Keratinocyte (primary cell): Measurements from ENCODE around the gene RGL3. TPM values are rescaled to one million over a fixed set of nuclear protein-coding genes. Genes with fewer than 3 reads are reported as not detected.
"Not testable (repeated sequence)": the region's sequence is repeated elsewhere in the genome, so short reads cannot be mapped to it uniquely, and the experiment has no call there.

ENCODE experiments used
- DNase-seq: peaks from one replicate; pipeline ENCODE4 v3.0.0-alpha.2; 2011; ENCODE audit warnings: low read depth, missing footprints, low spot score
- FAIRE-seq: peaks from 2 replicates; lab custom pipeline; 2011; peaks lifted over from hg19 to GRCh38; lab: Jason Lieb, UNC
- H2AFZ ChIP-seq: 2 replicates; pipeline ENCODE4 v1.6.0; 2012; ENCODE audit warnings: low read length, control low read depth, inconsistent platforms; ENCODE audit not compliant: control insufficient read depth
- H3K27ac ChIP-seq: 2 replicates; pipeline ENCODE4 v1.5.1; 2011; ENCODE audit warnings: low read length; ENCODE audit not compliant: control insufficient read depth, insufficient read depth
- H3K27me3 ChIP-seq: 3 replicates; pipeline ENCODE4 v1.6.0; 2011; ENCODE audit warnings: low read length; ENCODE audit not compliant: control insufficient read depth, insufficient read depth; ENCODE audit errors: extremely low read depth
- H3K36me3 ChIP-seq, 2 experiments: 2 replicates in 1 of 2; 3 replicates in 1 of 2; pipeline ENCODE4 v1.5.1; 2011; ENCODE audit warnings: low read length in 2 of 2, mild to moderate bottlenecking in 1 of 2; ENCODE audit not compliant: control insufficient read depth in 2 of 2, insufficient read depth in 2 of 2; ENCODE audit errors: extremely low read depth in 1 of 2
- H3K4me1 ChIP-seq: 3 replicates; pipeline ENCODE4 v1.5.1; 2011; ENCODE audit warnings: low read length; ENCODE audit not compliant: control insufficient read depth, insufficient read depth; ENCODE audit errors: extremely low read depth
- H3K4me2 ChIP-seq: 3 replicates; pipeline ENCODE4 v1.6.0; 2011; ENCODE audit warnings: low read depth, low read length; ENCODE audit not compliant: control insufficient read depth, insufficient read depth; ENCODE audit errors: extremely low read depth
- H3K4me3 ChIP-seq, 3 experiments: fragments of 200-600 bp in 1 of 3; sonication (generic) in 1 of 3; 2 replicates in 2 of 3; 3 replicates in 1 of 3; pipeline ENCODE4 v1.5.1; 2011 to 2016; ENCODE audit warnings: low read length in 3 of 3, mild to moderate bottlenecking in 3 of 3, control low read depth in 2 of 3, inconsistent platforms in 1 of 3, low read depth in 1 of 3, mixed read lengths in 1 of 3, mixed run types in 1 of 3, moderate library complexity in 1 of 3; ENCODE audit not compliant: control insufficient read depth in 2 of 3, insufficient read depth in 2 of 3; ENCODE audit errors: extremely low read depth in 1 of 3
- H3K79me2 ChIP-seq: 2 replicates; pipeline ENCODE4 v1.6.0; 2012; ENCODE audit warnings: low read length; ENCODE audit not compliant: control insufficient read depth, insufficient read depth
- H3K9ac ChIP-seq: 3 replicates; pipeline ENCODE4 v1.6.0; 2011; ENCODE audit warnings: low read length; ENCODE audit not compliant: control insufficient read depth, insufficient read depth; ENCODE audit errors: extremely low read depth
- H3K9me1 ChIP-seq: 3 replicates; pipeline ENCODE4 v1.6.0; 2011; ENCODE audit warnings: low read length; ENCODE audit not compliant: control insufficient read depth, insufficient read depth; ENCODE audit errors: extremely low read depth
- H3K9me3 ChIP-seq: 2 replicates; pipeline ENCODE4 v1.5.1; 2012; ENCODE audit warnings: low read depth, low read length; ENCODE audit not compliant: control insufficient read depth
- H4K20me1 ChIP-seq: 3 replicates; pipeline ENCODE4 v1.6.0; 2011; ENCODE audit warnings: low read length; ENCODE audit not compliant: control insufficient read depth, insufficient read depth; ENCODE audit errors: extremely low read depth
- CTCF ChIP-seq, 3 experiments: IDR thresholded peaks in 1 of 3; conservative IDR thresholded peaks in 1 of 3; optimal IDR thresholded peaks in 1 of 3; 2 replicates in 2 of 3; 3 replicates in 1 of 3; pipeline versions ENCODE3 to v1.5.1; 2011; ENCODE audit warnings: low read length in 3 of 3, mild to moderate bottlenecking in 3 of 3, moderate library complexity in 2 of 3, control low read depth in 1 of 3, inconsistent platforms in 1 of 3; ENCODE audit not compliant: insufficient read depth in 2 of 3; ENCODE audit errors: extremely low read depth in 1 of 3
- EZH2 ChIP-seq: IDR thresholded peaks from one replicate; pipeline ENCODE4 v1.6.1; 2012; ENCODE audit warnings: inconsistent platforms, mild to moderate bottlenecking, low read length, moderate library complexity
- dilution Hi-C: fragments of 300-500 bp; cut with MboI; formaldehyde crosslinking; loops from one replicate; pipeline ENCODE4 v1.7.0; 2020; ENCODE audit warnings: low sequenced_read_pairs; ENCODE audit not compliant: extremely low pct_ligation_motif_present
- polyA minus RNA-seq, 3 experiments: library from RNA; depleted of rRNA, polyadenylated mRNA; stranded (reverse); fragments of >200 nt; gene quantifications; 1 replicate in 1 of 3; 2 replicates in 1 of 3; 3 replicates in 1 of 3; pipeline ENCODE4 v1.2.3, GENCODE V29; 2011
- polyA plus RNA-seq, 5 experiments: library from polyadenylated mRNA; depleted of rRNA in 3 of 5; stranded (reverse) in 3 of 5; stranded (forward) in 1 of 5; unstranded in 1 of 5; fragments of >200 nt; gene quantifications; 1 replicate in 1 of 5; 2 replicates in 3 of 5; 3 replicates in 1 of 5; pipeline versions ENCODE4 v1.2.1 to v1.2.3, GENCODE V29; 2011 to 2012; ENCODE audit warnings: missing spikeins in 2 of 5, low read depth in 1 of 5, low replicate concordance in 1 of 5

RGL3 gene
- polyA plus RNA-seq (not detected in 3 replicates), polyA minus RNA-seq (not detected in 3 replicates)
- not detected for polyA plus RNA-seq (2011; ENCODE audit: low read depth)
- not detected in 2 replicates for polyA plus RNA-seq (2011; cell fraction: cytosol; rRNA removed)
- polyA plus RNA-seq (2011; cell fraction: nucleus; rRNA removed): 0.06 TPM in 1 of 2 replicates, not detected in the other
- not detected in 2 replicates for polyA plus RNA-seq (2012; ENCODE audit: low replicate concordance)
- not detected for polyA minus RNA-seq (2011; cell fraction: cytosol; rRNA and poly(A)+ RNA removed)
- 1.2 TPM in 1 of 2 replicates, not detected in the other for polyA minus RNA-seq (2011; cell fraction: nucleus; rRNA and poly(A)+ RNA removed)

- Histone ChIP-seq H3K9ac (no peak within 1 kb of the TSS), H3K4me3 (no peak within 1 kb of the TSS), H2AFZ (no peak within 1 kb of the TSS), H3K79me2 (no peaks in the 10 kb centered on the region), H3K27me3 (peaks cover 58% of the 10 kb centered on the region), H3K4me1 (peaks cover 21% of the 10 kb centered on the region), H3K27ac (no peak within 1 kb of the TSS), H3K9me1 (no peaks in the 10 kb centered on the region), H4K20me1 (no peaks in the 10 kb centered on the region), H3K4me2 (peak within 1 kb of the TSS; percentile 10), H3K36me3 (no peaks in the 10 kb centered on the region), H3K9me3 (no peaks in the 10 kb centered on the region)
- dilution Hi-C loops: no loop called here
- no peak for FAIRE-seq
- TF ChIP-seq EZH2: peak; percentile 97
- no peak for TF ChIP-seq CTCF (optimal IDR thresholded peaks at IDR 0.05 in 1 of 3, IDR thresholded peaks at IDR 0.05 in 1 of 3, conservative IDR thresholded peaks at IDR 0.05 in 1 of 3; ENCODE audit: extremely low read depth in 1 of 3, insufficient read depth in 2 of 3, low read length in 3 of 3)
- DNase-seq: no peak
Observed at GRCh38 chr19:11418549-11419506, at the start of gene RGL3. Gene RGL3, minus strand, starts transcription at chr19:11419314. Its CDS starts 36 bp downstream, at chr19:11419278.

- H2AFZ ChIP-seq, H3K9me3 ChIP-seq, DNase-seq, dilution Hi-C loops, H3K4me1 ChIP-seq, H3K9ac ChIP-seq, H3K79me2 ChIP-seq, H3K36me3 ChIP-seq, H3K27ac ChIP-seq, H4K20me1 ChIP-seq, H3K4me2 ChIP-seq, H3K4me3 ChIP-seq, H3K27me3 ChIP-seq, H3K9me1 ChIP-seq, FAIRE-seq: not testable (repeated sequence)
Observed at GRCh38 chr19:11468266-11468845, 49.2 kb upstream of the RGL3 start.
